ENCODE results near the gene FAM89B.
A peak's percentile ranks its signal among the peaks of the same experiment; 100 is the strongest.
"Not testable (repeated sequence)": the region's sequence is repeated elsewhere in the genome, so short reads cannot be mapped to it uniquely, and the experiment has no call there.

FAM89B gene

GRCh38 chr11:65572356-65573051 lies at the start of gene FAM89B:
FAM89B (plus strand) TSS chr11:65572538; CDS start chr11:65572670, 132 bp downstream.
- DNase-seq (ENCODE audit: low read depth in 1 of 2, low spot score in 1 of 2) = peak; percentile 77 to 81

DNA sequence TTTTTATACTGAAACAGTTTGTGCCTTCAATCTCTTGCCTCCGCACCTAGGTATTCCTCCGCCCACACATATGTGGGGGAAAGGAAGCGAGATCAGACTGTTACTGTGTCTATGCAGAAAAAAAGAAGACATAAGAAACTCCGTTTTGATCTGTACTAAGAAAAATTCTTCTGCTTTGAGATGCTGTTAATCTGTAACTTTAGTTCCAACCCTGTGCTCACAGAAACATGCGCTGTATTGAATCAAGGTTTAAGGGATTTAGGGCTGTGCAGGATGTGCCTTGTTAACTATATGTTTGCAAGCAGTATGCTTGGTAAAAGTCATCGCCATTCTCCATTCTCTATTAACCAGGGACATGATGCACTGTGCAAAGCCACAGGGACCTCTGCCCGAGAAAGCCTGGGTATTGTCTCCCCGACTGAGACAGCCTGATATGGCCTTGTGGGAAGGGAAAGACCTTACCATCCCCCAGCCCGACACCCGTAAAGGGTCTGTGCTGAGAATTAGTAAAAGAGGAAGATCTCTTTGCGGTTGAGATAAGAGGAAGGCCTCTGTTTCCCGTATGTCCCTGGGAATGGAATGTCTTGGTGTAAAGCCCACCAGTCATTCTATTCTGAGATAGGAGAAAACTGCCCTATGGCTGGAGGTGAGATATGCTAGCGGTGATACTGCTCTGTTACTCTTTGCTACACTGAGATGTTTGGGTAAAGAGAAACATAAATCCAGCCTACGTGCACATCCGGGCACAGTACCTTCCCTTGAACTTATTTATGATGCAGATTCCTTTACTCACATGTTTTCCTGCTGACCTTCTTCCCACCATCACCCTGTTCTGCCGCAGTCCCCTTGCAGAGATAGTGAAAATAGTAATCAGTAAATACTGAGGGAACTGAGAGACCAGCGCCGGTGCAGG lies 49.4 kb upstream of the FAM89B start:
- not testable (repeated sequence) for DNase-seq (ENCODE audit: low read depth in 1 of 2, low spot score in 1 of 2)

GRCh38 chr11:65523631-65523968 lies 48.7 kb upstream of the FAM89B start:
- DNase-seq (ENCODE audit: low read depth in 1 of 2, low spot score in 1 of 2) = not testable (repeated sequence)

DNA sequence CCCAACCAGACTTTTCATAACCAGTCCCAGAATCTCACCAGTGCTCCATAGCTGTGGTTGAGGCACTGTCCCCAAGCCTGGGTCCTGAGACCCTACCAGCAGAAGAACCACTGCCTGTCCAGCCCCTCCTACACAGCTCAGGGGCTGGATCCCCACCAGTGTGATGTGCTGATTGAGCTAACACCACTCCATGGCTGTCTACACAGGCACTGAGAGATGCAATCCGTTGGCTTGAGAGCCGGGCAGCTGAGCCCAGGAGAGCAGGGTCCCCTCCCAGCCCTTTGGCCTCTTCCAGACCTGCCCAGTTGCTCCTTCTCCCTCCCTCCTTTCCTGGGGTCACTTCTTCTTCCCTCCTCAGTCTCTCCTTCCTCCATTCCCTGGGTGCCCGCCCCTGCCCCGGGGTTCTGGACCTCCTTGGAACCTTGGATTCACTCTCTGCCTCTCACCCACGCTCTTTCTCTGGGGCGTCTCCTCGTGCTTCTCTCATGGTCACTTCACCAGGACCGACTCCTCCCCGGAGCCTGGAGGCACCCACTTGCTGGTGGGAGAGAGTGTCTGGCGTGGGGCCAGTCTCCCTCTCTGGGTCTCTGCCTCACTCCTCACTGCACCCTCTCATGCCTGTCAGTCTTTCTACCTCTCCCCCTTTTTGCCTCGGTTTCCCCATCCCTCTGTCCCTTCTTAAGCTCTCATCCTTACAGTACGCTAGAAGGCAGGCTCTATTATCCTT lies 48.2 kb upstream of the FAM89B start:
- DNase-seq (ENCODE audit: low read depth in 1 of 2, low spot score in 1 of 2) = no peak

DNA sequence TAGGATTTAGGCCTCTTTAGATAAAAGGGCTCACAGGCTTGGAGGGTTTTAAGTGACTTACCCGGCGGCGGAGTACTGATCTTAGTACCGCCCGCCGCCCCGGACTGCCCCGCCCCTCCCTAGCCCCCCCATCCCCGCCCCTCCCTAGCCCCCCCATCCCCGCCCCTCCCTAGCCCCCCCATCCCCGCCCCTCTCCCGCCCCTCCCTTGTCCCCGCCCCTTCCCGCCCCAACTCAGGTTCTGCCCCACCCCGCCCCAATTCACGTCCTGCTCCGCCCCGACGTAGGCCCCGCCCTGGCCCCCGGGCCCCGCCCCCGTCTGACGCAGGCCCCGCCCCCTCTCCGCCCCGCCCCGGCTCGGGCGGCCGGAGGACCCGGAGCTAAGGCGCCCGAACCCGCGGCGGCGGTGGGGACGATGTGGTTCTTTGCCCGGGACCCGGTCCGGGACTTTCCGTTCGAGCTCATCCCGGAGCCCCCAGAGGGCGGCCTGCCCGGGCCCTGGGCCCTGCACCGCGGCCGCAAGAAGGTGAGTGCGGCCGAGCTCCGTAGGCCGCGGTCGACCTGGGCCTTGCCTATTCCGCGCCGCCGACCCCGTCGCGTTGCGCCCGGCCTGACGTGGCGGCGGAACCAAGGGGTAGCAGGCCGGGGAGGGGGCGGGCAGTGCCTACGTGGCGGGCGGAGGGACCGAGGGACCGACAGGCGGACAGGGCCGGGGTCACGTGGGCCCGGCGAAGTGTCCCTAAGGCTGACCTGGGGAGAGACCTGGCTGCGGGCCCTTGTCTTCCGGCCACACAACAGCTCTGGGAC lies 47.4 kb upstream of the FAM89B start, which contains the start of gene SCYL1:
TSS of gene SCYL1 (plus strand) at position 343 of the 805 bp plus-strand sequence. CDS start at position 414, 71 bp downstream.
- DNase-seq (ENCODE audit: low read depth in 1 of 2, low spot score in 1 of 2) = peak; percentile 72 to 79

DNA sequence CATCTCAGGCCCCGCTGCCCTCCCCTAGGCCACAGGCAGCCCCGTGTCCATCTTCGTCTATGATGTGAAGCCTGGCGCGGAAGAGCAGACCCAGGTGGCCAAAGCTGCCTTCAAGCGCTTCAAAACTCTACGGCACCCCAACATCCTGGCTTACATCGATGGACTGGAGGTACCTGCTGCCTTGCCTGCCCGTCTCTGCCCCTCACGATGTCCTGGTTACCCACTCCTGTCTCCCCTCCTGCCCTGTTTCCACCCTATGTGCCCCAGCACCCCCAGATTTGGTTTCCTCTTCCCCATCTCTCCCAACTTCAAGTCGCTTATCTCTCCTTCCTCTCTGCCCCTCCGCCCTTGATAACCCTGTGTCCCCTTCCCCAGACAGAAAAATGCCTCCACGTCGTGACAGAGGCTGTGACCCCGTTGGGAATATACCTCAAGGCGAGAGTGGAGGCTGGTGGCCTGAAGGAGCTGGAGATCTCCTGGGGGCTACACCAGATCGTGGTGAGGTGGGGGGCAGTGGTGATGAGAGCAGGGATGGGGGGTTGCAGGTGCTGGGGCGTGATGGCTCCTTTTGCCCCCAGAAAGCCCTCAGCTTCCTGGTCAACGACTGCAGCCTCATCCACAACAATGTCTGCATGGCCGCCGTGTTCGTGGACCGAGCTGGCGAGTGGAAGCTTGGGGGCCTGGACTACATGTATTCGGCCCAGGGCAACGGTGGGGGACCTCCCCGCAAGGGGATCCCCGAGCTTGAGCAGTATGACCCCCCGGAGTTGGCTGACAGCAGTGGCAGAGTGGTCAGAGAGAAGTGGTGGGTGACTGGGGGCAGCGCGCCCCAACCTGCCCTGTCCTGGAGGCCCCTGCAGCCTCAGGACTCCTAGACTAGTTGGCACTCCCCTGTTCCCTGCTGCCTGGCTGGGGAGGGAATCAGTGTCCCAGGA lies 46.5 kb upstream of the FAM89B start:
- no peak for DNase-seq (ENCODE audit: low read depth in 1 of 2, low spot score in 1 of 2)

GRCh38 chr11:65526744-65527143 lies 45.6 kb upstream of the FAM89B start:
- no peak for DNase-seq (ENCODE audit: low read depth in 1 of 2, low spot score in 1 of 2)

- DNase-seq (ENCODE audit: low read depth in 1 of 2, low spot score in 1 of 2) = no peak
These were observed 43.5 kb upstream of the FAM89B start for GRCh38 chr11:65528819-65529350.

DNA sequence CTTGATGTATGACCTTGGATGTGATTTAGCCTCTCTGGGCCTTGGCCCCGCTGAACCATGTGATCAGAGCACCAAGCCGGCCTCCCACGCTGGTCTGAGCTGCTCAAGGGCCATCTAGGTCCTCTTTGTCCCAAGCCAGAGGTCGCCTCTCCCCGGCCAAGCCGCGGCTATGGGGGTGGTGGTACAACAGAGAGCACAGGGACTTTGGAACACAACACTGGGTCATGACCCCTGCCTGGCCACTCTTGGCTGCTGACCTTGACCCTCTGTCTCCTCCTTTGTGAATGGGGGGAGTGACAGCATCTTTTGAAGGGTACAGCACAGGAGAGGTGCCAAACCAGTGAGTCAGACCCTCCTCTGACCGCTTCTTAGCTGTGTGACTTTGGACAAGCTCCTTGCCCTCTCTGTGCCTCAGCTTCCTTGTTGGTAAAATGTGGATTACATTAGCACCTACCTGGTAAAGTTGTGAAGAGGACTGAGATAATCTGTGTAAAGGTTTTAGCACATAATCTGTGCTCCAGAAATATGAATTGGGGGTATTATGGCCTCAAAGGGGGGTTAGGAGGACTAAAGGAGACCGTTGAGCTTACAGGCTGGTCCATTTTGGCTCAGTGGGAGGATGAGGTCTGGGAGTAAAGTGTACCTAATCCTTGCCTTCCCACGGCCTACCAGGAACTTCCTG lies 42.7 kb upstream of the FAM89B start:
- no peak for DNase-seq (ENCODE audit: low read depth in 1 of 2, low spot score in 1 of 2)

DNA sequence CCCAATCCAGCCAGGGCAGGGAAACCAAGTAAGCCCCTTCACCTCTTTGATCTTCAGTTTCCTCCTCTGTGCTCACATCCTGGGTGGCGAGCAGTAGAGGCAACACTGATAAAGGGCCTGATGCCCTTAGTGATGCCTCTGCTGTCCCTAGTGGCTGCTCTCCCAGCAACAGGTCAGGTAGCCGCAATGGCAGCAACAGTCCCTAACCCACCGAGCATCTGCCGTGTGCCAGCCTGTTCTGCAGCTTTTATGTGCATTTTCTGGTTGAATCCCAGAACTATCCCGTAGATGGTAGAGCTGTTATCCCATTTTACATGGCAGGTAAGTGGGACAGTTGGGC lies 42.2 kb upstream of the FAM89B start:
- no peak for DNase-seq (ENCODE audit: low read depth in 1 of 2, low spot score in 1 of 2)

DNA sequence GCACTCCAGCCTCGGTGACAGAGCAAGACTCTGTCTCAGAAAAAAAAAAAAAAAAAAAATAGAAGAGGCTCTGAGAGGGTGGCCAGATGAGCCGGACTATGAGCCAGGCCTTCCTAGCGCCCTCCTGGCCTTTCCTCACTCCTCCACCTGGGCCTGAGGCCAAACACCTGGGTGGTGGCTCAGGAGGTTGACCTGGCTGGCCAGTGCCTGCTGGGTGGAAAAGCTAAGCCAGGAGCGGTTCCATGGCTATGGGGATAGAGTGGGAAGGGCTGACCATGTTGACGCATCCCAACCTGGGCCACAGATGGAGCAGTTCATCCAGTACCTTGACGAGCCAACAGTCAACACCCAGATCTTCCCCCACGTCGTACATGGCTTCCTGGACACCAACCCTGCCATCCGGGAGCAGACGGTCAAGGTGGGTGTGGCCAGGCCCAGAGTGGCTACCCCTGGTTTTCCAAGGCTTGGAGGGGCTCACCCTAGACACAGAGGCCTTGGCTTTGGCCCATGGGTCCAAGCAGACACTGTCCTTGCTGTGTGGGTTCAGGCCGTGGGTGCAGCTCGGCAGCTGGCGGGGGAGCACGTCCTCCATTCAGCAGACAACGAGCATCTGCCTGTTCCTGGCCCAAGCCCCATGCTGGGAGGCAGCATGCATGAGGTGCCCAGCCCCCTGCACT lies 39.8 kb upstream of the FAM89B start:
- no peak for DNase-seq (ENCODE audit: low read depth in 1 of 2, low spot score in 1 of 2)

- DNase-seq (ENCODE audit: low read depth in 1 of 2, low spot score in 1 of 2) = no peak
These were observed 37.2 kb upstream of the FAM89B start for GRCh38 chr11:65535102-65535501.

DNA sequence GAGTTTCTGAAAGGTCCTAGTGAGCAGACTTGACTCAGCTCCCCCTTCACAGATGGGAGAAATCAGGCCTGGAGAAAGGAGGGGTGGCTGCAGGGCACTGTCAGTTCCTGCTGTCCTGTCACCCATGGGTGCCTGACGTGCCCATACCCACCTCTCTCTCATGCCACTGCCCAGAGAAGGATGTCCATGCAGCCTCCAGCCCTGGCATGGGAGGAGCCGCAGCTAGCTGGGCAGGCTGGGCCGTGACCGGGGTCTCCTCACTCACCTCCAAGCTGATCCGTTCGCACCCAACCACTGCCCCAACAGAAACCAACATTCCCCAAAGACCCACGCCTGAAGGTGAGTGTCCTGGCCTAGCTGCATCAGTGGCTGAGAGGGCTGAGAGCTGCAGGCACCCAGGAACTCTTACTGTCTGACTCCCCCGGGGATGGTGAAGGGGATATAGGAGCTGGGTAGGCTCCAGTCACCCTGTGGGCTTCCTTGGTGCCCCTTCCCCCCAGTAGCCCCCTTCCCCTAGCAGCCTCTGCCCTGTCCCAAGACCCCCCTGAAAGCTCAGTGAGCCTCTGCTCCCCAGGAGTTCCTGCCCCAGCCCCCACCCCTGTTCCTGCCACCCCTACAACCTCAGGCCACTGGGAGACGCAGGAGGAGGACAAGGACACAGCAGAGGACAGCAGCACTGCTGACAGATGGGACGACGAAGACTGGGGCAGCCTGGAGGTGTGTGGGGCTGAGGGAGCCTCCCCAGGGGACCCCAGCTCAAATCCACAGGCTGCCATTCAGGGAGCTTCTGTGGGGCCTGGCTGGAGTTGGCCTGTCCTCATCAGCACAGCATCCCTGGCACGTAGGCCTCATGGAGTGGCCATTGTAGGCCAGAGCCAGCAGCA lies 35.7 kb upstream of the FAM89B start:
- DNase-seq (ENCODE audit: low read depth in 1 of 2, low spot score in 1 of 2) = no peak

- no peak for DNase-seq (ENCODE audit: low read depth in 1 of 2, low spot score in 1 of 2)
These were observed 35.1 kb upstream of the FAM89B start for GRCh38 chr11:65537296-65537597.

DNA sequence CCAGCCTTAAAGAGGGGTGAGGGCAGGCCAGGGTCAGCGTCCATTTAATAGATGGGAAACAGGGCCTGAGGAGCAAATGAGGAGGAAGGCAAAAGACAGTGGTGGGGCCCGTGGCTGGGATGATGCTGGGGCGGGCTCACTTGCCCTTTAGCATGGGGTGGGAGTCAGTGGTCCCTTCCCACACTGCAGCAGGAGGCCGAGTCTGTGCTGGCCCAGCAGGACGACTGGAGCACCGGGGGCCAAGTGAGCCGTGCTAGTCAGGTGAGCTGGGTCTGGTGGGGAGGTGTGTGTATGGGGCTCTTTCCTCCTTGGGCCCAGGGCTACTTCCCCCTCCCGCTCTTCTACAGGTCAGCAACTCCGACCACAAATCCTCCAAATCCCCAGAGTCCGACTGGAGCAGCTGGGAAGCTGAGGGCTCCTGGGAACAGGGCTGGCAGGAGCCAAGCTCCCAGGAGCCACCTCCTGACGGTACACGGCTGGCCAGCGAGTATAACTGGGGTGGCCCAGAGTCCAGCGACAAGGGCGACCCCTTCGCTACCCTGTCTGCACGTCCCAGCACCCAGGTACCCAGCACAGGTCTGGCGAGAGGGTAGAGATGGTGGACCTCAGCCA lies 34.6 kb upstream of the FAM89B start:
- DNase-seq (ENCODE audit: low read depth in 1 of 2, low spot score in 1 of 2) = no peak

GRCh38 chr11:65538232-65538914 lies 34.0 kb upstream of the FAM89B start:
- no peak for DNase-seq (ENCODE audit: low read depth in 1 of 2, low spot score in 1 of 2)
